HCT116 (cell line): ENCODE results near the gene CDH1. TPM values are rescaled to one million over a fixed set of nuclear protein-coding genes. Genes with fewer than 3 reads are reported as not detected.

Experiments
- ATAC-seq: fragments of 200-7000 bp; cut with Tn5 transposase; 2 replicates; pipeline ENCODE4 v1.9.1; 2020; ENCODE audit warnings: mild to moderate bottlenecking, moderate library complexity
- BruUV-seq: library from RNA; stranded (reverse); fragments of 400-500 nt; replicated peaks from 2 replicates; lab custom pipeline; 2021; lab: Mats Ljungman, UMichigan
- CTCF ChIA-PET: fragments of 300-600 bp; sonication (Branson Sonifier 250); formaldehyde crosslinking; loops from one replicate; lab custom pipeline; 2021; ENCODE audit warnings: antibody characterized with exemption; lab: Charles Lee
- POLR2A ChIA-PET: fragments of 300-600, 350-600 bp; sonication (Branson Sonifier 250); formaldehyde crosslinking; loops from one replicate; lab custom pipeline; 2021; ENCODE audit warnings: antibody characterized with exemption; lab: Charles Lee
- RAD21 ChIA-PET, 2 experiments: fragments of 300-600 bp; sonication (Branson Sonifier 250); formaldehyde crosslinking; loops; one replicate each; lab custom pipeline; 2023; ENCODE audit warnings: low total read pairs in 2 of 2; ENCODE audit not compliant: uncharacterized antibody in 2 of 2, unreplicated experiment in 2 of 2, low non-redundant PET in 1 of 2; lab: Charles Lee
- DNase-seq: peaks from one replicate; pipeline ENCODE4 v3.0.0-alpha.2; 2010; ENCODE audit warnings: low read depth, low spot score
- H2AFZ ChIP-seq: fragments of 200-600 bp; shearing (Covaris generic), sonication (generic); 2 replicates; pipeline ENCODE4 v1.6.1; 2017; ENCODE audit warnings: low read depth, mixed run types, mixed read lengths, antibody characterized with exemption, low read length; ENCODE audit not compliant: poor library complexity, severe bottlenecking
- H3K27ac ChIP-seq: 2 replicates; pipeline ENCODE4 v1.5.1; 2012; ENCODE audit warnings: low read depth, low read length
- H3K27me3 ChIP-seq: fragments of 200-600 bp; sonication (generic); 2 replicates; pipeline ENCODE4 v1.6.1; 2016; ENCODE audit warnings: mixed run types, low read length, mixed read lengths; ENCODE audit not compliant: insufficient read depth
- H3K36me3 ChIP-seq, 2 experiments: fragments of 200-500 bp in 1 of 2; fragments of 200-600 bp in 1 of 2; sonication (Bioruptor generic) in 1 of 2; sonication (generic) in 1 of 2; 2 replicates each; pipeline versions ENCODE4 v1.5.1 to v1.6.1; 2014 to 2016; ENCODE audit warnings: low read length in 2 of 2, inconsistent platforms in 1 of 2, mixed read lengths in 1 of 2, mixed run types in 1 of 2; ENCODE audit not compliant: insufficient read depth in 2 of 2, control insufficient read depth in 1 of 2
- H3K4me1 ChIP-seq, 2 experiments: fragments of 200-600 bp in 1 of 2; sonication (generic) in 1 of 2; 2 replicates each; pipeline versions ENCODE4 v1.5.1 to v1.6.1; 2012 to 2017; ENCODE audit warnings: low read length in 2 of 2, inconsistent platforms in 1 of 2, mild to moderate bottlenecking in 1 of 2, mixed read lengths in 1 of 2, mixed run types in 1 of 2, moderate library complexity in 1 of 2; ENCODE audit not compliant: insufficient read depth in 2 of 2, control insufficient read depth in 1 of 2
- H3K4me2 ChIP-seq: fragments of 200-600 bp; sonication (generic); 2 replicates; pipeline ENCODE4 v1.6.1; 2017; ENCODE audit warnings: mixed run types, low read length, mixed read lengths
- H3K4me3 ChIP-seq, 2 experiments: fragments of 200-600 bp in 1 of 2; sonication (generic) in 1 of 2; replicated peaks in 1 of 2; 2 replicates each; pipeline ENCODE4 v1.5.1; 2011 to 2016; ENCODE audit warnings: low read length in 2 of 2, control low read depth in 1 of 2, low read depth in 1 of 2, mild to moderate bottlenecking in 1 of 2, mixed read lengths in 1 of 2, mixed run types in 1 of 2
- H3K79me2 ChIP-seq: fragments of 200-600 bp; sonication (generic); 2 replicates; pipeline ENCODE4 v1.6.1; 2017; ENCODE audit warnings: mild to moderate bottlenecking, mixed run types, low read length, moderate library complexity, mixed read lengths; ENCODE audit not compliant: insufficient read depth
- H3K9ac ChIP-seq: fragments of 200-600 bp; sonication (generic); 2 replicates; pipeline ENCODE4 v1.6.1; 2016; ENCODE audit warnings: low read length, mixed read lengths
- H3K9me2 ChIP-seq: fragments of 200-600 bp; sonication (generic), shearing (Covaris generic); 2 replicates; pipeline ENCODE4 v1.6.1; 2017; ENCODE audit warnings: mixed run types, mild to moderate bottlenecking, moderate library complexity; ENCODE audit not compliant: insufficient read depth
- H3K9me3 ChIP-seq, 2 experiments: fragments of 200-500 bp in 1 of 2; fragments of 200-600 bp in 1 of 2; sonication (Bioruptor generic) in 1 of 2; sonication (generic) in 1 of 2; 2 replicates each; pipeline ENCODE4 v1.6.1; 2014 to 2017; ENCODE audit warnings: low read length in 2 of 2, mixed read lengths in 2 of 2, inconsistent platforms in 1 of 2, low read depth in 1 of 2, mild to moderate bottlenecking in 1 of 2, mixed run types in 1 of 2, moderate library complexity in 1 of 2; ENCODE audit not compliant: control insufficient read depth in 1 of 2, insufficient read depth in 1 of 2
- H4K20me1 ChIP-seq: fragments of 200-600 bp; sonication (generic), shearing (Covaris generic); 2 replicates; pipeline ENCODE4 v1.6.1; 2017; ENCODE audit warnings: mixed run types, mild to moderate bottlenecking, moderate library complexity; ENCODE audit not compliant: insufficient read depth
- CEBPB ChIP-seq: IDR thresholded peaks from 2 replicates; pipeline ENCODE4 v1.6.1; 2012; ENCODE audit warnings: low read depth
- CTCF ChIP-seq, 3 experiments: fragments of 200-600 bp in 1 of 3; sonication (generic) in 1 of 3; IDR thresholded peaks in 2 of 3; conservative IDR thresholded peaks in 1 of 3; 2 replicates each; pipeline ENCODE4 v1.5.1; 2012 to 2017; ENCODE audit warnings: low read depth in 2 of 3, low read length in 2 of 3, antibody characterized with exemption in 1 of 3, borderline replicate concordance in 1 of 3, control low read depth in 1 of 3, mild to moderate bottlenecking in 1 of 3, mixed read lengths in 1 of 3, mixed run types in 1 of 3, moderate library complexity in 1 of 3; ENCODE audit not compliant: insufficient read depth in 1 of 3
- EGR1 ChIP-seq: IDR thresholded peaks from 2 replicates; pipeline ENCODE4 v1.6.1; 2012; ENCODE audit warnings: low read depth
- EZH2phosphoT487 ChIP-seq: fragments of 200-600 bp; IDR thresholded peaks from 2 replicates; pipeline ENCODE4 v1.6.1; 2018; ENCODE audit warnings: antibody characterized with exemption, borderline replicate concordance
- JUND ChIP-seq: IDR thresholded peaks from 2 replicates; pipeline ENCODE4 v1.6.1; 2012
- POLR2AphosphoS5 ChIP-seq: IDR thresholded peaks from 2 replicates; pipeline ENCODE4 v1.6.1; 2011; ENCODE audit warnings: mild to moderate bottlenecking, low read depth, low read length, moderate library complexity
- RAD21 ChIP-seq: IDR thresholded peaks from 2 replicates; pipeline ENCODE4 v1.6.1; 2012; ENCODE audit warnings: low read depth, mild to moderate bottlenecking
- SIN3A ChIP-seq: IDR thresholded peaks from 2 replicates; pipeline ENCODE4 v1.6.1; 2012; ENCODE audit warnings: low read depth
- SP1 ChIP-seq: IDR thresholded peaks from 2 replicates; pipeline ENCODE4 v1.6.1; 2012; ENCODE audit warnings: low read depth
- TCF7L2 ChIP-seq: IDR thresholded peaks from 2 replicates; pipeline ENCODE4 v1.7.0; 2011; ENCODE audit warnings: borderline replicate concordance, inconsistent platforms; ENCODE audit not compliant: insufficient read depth, insufficient read length; ENCODE audit errors: extremely low read depth
- intact Hi-C: fragments of 100-400 bp; cut with micrococcal nuclease; formaldehyde crosslinking; loops from 2 replicates; pipeline ENCODE4 v1.10.0; 2022
- total RNA-seq: library from RNA; stranded (reverse); gene quantifications from one replicate; pipeline ENCODE4 v1.2.1, GENCODE V29; 2021; ENCODE audit not compliant: unreplicated experiment

CDH1 gene
- total RNA-seq, 1 experiment from 2014 or later = 73.2 TPM

DNA sequence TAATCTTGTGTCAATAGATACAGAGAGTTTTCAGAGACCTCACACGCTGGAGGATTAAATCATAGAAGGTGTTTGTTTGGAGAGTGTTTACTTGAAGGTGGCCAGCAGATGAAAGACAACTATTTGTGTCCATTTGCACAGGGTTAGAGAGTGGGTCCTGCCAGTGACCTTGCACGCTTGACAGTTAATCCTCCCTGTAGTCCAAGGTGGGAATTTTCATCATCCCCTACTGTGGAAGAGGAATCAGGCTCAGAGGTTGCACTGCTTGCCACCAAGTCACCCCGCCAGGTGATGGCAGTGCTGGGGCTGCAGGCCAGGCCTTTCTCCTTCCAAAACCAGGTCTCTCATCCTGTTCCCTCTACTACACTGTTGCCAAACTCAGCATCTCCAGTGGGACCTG lies 12.3 kb downstream of the CDH1 start:
- BruUV-seq = TSS peak; percentile 11
- TF ChIP-seq SIN3A = no peak
- TF ChIP-seq CTCF (IDR thresholded peaks at IDR 0.05 in 2 of 3, conservative IDR thresholded peaks at IDR 0.05 in 1 of 3; ENCODE audit: borderline replicate concordance in 1 of 3, insufficient read depth in 1 of 3, low read depth in 2 of 3, low read length in 2 of 3) = peak in 1 of 3 experiments; percentile 27; a peak in 1 of 6 replicates
- peak; percentile 37; the same call in 1 of the 2 replicates for TF ChIP-seq RAD21
- TF ChIP-seq, all 23 proteins: peak for 2
- no peak overlapping the region for H3K27ac ChIP-seq
- no peaks in the 10 kb centered on the region for H3K27me3 ChIP-seq
- ChIA-PET RAD21 (no interaction called here), CTCF (no interaction called here), POLR2A (no interaction called here)
- no peaks in the 10 kb centered on the region for H3K9me2 ChIP-seq
- intact Hi-C loops = no loop called here
- no peaks in the 10 kb centered on the region for H3K9me3 ChIP-seq
- no peaks in the 10 kb centered on the region for H3K36me3 ChIP-seq
- ATAC-seq (peak; percentile 35; the same call in 1 of the 2 replicates), DNase-seq (no peak)
- peaks cover 52% of the 10 kb centered on the region for H3K79me2 ChIP-seq
- no peak overlapping the region for H3K4me3 ChIP-seq
- H3K9ac ChIP-seq = no peak overlapping the region
- no peak overlapping the region for H3K4me2 ChIP-seq
- H2AFZ ChIP-seq = no peak overlapping the region
- H3K4me1 ChIP-seq = peaks cover 40 to 60% of the 10 kb centered on the region in 2 experiments
- peaks cover 4% of the 10 kb centered on the region; the same call in 1 of the 2 replicates for H4K20me1 ChIP-seq

GRCh38 chr16:68750193-68750695 lies 13.2 kb downstream of the CDH1 start:
- Histone ChIP-seq H4K20me1 (peaks cover 4% of the 10 kb centered on the region; the same call in 1 of the 2 replicates), H3K79me2 (peaks cover 51% of the 10 kb centered on the region), H3K9me2 (no peaks in the 10 kb centered on the region), H3K4me3 (no peak overlapping the region), H3K4me2 (no peak overlapping the region), H3K4me1 (peaks cover 43 to 60% of the 10 kb centered on the region in 2 experiments), H3K9ac (no peak overlapping the region), H3K36me3 (no peaks in the 10 kb centered on the region), H3K27me3 (no peaks in the 10 kb centered on the region), H3K9me3 (no peaks in the 10 kb centered on the region)
- ATAC-seq (no peak), DNase-seq (no peak)
- POLR2A ChIA-PET = no interaction called here
- RAD21 ChIA-PET = no interaction called here
- no TSS peak for BruUV-seq
- TF ChIP-seq SP1 (no peak), JUND (no peak), EGR1 (no peak), EZH2phosphoT487 (no peak), TCF7L2 (no peak), CTCF (IDR thresholded peaks at IDR 0.05 in 2 of 3, conservative IDR thresholded peaks at IDR 0.05 in 1 of 3; ENCODE audit: borderline replicate concordance in 1 of 3, insufficient read depth in 1 of 3, low read depth in 2 of 3, low read length in 2 of 3) (no peak), SIN3A (no peak), CEBPB (no peak), POLR2AphosphoS5 (no peak)
- TF ChIP-seq, all 23 proteins: peak for 0
- CTCF ChIA-PET = no interaction called here
- H3K27ac ChIP-seq = no peak overlapping the region
- H2AFZ ChIP-seq = no peak overlapping the region
- intact Hi-C loops = no loop called here
